ENCODE measurements around the gene NIM1K.
"Not testable (repeated sequence)": the region's sequence is repeated elsewhere in the genome, so short reads cannot be mapped to it uniquely, and the experiment has no call there.

The NIM1K gene

GRCh38 chr5:43314724-43315123 is 122.7 kb downstream of the NIM1K start:
- no peak for DNase-seq (ENCODE audit: low read depth)

GRCh38 chr5:43315263-43315662 is 123.2 kb downstream of the NIM1K start:
- DNase-seq (ENCODE audit: low read depth), result no peak

GRCh38 chr5:43315682-43316081 is 123.7 kb downstream of the NIM1K start:
- no peak for DNase-seq (ENCODE audit: low read depth)

- DNase-seq (ENCODE audit: low read depth), result no peak
Measured at GRCh38 chr5:43316421-43316820, 124.4 kb downstream of the NIM1K start.

- DNase-seq (ENCODE audit: low read depth), result no peak
Measured at GRCh38 chr5:43320846-43321245, 128.8 kb downstream of the NIM1K start.

GRCh38 chr5:43323488-43323887 is 131.5 kb downstream of the NIM1K start:
- not testable (repeated sequence) for DNase-seq (ENCODE audit: low read depth)

- not testable (repeated sequence) for DNase-seq (ENCODE audit: low read depth)
Measured at GRCh38 chr5:43325624-43326023, 133.6 kb downstream of the NIM1K start.
